ENCODE data around the gene GART.
"Not testable (repeated sequence)": the region's sequence is repeated elsewhere in the genome, so short reads cannot be mapped to it uniquely, and the experiment has no call there.

The GART gene

DNA sequence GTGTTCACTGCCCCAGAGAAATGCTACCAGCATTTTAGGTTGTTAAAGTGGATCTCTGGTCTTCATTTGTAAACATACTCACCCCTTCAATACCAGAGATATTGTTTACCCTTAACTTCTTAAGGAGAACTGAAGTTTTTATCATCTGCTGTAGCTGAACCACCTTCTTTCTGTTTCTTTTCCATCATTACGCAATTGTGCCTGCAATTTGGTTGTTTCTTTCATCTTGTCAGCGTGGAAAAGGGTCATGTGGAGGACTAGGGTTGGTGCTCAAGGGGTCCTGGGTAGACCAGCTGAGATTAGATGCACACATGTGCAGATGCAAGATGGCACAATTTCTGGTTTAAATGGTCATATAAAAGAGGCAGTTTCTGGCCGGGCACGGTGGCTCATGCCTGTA, 23.0 kb downstream of the GART start:
- DNase-seq (ENCODE audit: low read depth, low spot score): no peak

DNA sequence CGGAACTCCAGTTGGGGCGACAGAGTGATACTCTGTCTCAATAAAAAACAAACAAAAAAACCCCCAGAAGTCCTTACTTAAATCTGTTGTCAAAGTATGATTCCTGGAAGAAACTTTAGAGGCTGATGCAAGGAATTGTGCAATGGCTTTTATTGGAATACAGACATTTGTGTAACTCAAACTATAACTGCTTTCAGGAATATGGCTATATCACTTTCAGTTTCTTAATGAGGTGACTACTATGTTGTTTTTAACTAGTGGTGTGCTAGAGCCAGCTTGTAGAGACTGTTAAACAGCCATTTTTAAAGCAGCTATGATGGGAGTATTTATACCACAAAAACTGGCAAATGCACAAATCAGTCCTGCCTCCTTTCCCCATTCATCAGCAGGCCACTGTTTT, 27.7 kb downstream of the GART start:
- DNase-seq (ENCODE audit: low read depth, low spot score): no peak

GRCh38 chr21:33512481-33512880, 29.4 kb downstream of the GART start:
- DNase-seq (ENCODE audit: low read depth, low spot score): no peak

- DNase-seq (ENCODE audit: low read depth, low spot score): no peak
These were observed 30.3 kb downstream of the GART start for GRCh38 chr21:33511639-33512038.

DNA sequence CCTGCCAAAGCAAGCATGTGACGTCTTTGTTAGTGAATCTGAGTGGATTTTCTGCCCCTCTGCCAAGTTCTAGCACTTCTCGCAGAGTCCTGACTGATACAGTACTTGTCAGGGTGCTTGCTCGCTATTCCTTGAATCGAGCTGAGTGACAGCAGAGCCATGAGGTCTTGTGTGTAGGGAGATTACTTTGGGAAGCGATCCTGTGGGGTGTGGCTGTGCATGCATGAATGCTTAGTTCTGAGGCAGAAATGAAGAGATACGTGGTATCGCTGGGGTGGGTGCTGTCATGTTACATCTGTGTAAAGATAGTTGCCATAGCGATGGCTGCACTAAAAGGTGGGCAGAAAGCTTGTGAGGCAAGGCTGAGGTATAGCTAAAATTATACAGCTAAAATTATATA, 31.1 kb downstream of the GART start:
- no peak for DNase-seq (ENCODE audit: low read depth, low spot score)

DNA sequence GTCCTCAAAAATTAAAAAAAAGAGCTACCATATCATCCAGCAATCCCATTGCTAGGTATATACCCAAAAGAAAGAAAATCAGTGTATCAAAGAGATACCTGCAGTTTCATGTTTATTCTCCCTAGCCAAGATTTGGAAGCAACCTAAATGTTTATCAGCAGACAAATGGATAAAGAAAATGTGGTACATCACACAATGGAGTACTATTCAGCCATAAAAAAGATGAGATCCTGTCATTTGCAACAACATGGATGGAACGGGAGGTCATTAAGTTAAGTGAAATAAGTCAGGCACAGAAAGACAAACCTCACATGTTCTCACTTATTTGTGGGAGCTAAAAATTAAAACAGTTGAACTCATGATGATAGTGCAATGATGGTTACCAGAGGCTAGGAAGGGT, 34.9 kb downstream of the GART start:
- not testable (repeated sequence) for DNase-seq (ENCODE audit: low read depth, low spot score)

DNA sequence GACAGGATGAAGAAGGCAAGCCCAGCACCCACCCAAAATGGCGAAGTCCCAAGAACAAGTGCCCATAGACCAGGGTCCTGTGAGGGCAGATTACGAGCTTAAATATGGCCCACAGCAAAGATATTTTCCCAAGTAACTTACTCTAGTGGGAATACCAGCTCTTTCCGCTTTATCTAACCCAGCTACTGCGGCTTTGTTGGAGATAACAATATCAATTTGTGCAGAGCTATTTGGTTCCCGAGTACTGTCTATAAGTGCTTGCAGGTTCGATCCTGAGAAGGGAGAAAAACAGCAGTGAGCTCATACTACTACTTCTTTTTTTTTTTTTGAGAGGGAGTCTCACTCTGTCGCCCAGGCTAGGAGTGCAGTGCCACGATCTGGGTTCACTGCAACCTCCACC, 36.1 kb downstream of the GART start:
- DNase-seq (ENCODE audit: low read depth, low spot score): no peak

GRCh38 chr21:33496345-33496744, 45.6 kb downstream of the GART start:
- DNase-seq (ENCODE audit: low read depth, low spot score): no peak

GRCh38 chr21:33495743-33496142, 46.2 kb downstream of the GART start:
- DNase-seq (ENCODE audit: low read depth, low spot score): no peak

DNA sequence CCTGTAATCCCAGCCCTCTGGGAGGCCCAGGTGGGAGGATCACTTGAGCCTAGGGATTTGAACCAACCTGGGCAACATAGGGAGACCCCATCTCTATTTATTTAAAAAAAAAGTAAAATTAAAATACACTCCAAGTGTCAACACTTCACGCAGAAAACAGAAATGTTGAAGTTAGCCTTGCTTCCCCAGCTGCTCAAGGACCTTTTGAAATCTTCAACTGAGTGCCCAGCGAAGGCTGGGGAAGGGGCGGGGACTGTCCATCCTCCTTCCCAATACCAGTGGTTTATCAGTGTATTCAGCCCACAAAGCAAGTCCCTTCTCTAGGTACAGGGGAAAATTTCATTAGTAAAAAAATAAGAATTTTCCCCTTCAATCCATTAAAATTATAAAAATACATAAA, 48.2 kb downstream of the GART start:
- DNase-seq (ENCODE audit: low read depth, low spot score): no peak

DNA sequence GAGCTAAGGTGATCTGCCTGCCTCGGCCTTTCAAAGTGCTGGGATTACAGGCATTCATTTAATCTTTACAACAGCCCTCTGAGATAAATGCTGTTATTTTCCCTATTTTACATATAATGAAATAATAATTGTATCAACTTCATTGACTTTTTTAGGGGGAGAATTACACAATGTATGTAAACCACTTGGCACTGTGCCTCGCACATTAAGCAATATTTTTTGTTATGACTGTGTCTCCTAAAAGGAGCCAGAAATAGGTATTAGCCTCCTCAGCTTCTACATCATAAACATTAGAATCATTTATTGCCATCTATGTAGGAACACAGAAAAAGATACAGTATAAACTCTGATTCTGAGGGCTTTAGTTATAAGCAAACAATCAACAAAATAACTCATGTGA, 49.3 kb downstream of the GART start:
- no peak for DNase-seq (ENCODE audit: low read depth, low spot score)

- DNase-seq (ENCODE audit: low read depth, low spot score): peak; percentile 88
These were observed 50.4 kb downstream of the GART start, which contains the start of gene DNAJC28 for GRCh38 chr21:33491373-33492102. TSS of gene DNAJC28 (minus strand) at chr21:33491716. CDS start at chr21:33489393, 2,323 bp downstream.

DNA sequence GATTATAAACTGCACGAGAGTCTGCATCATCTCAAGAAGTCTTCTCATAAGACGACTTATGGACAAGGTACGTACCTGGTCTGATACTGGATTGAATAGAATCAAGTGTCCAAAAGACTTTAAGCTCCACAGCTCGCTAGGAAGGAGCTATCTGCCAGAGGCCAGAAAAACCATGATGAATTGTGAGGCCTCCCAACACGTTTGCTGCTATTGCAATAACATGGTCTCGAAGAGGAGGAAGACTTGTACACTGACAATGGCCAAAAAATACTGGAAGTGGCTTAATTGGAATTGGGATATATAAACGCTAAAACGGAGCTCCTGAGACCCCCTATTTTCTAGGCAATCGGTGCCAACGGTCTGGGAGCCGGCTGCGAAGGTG, 50.9 kb downstream of the GART start:
- DNase-seq (ENCODE audit: low read depth, low spot score): no peak

DNA sequence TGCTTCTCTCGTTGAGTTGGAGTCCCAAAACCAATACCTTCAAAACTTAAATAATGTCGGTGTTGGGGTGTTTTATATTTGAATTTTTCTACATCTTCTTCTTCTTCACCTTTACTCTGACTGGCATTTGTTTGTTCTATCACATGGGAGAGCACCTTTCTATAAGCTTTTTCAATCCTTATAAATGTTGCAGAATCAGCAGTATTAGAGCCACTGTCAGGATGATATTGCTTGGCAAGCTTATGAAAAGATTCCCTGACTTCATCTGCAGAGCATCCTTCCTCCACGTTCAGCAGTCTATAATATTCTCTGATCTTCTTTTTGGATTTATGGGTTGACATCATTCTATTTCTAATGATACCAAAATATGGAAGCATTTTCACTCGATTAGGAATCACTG, 53.0 kb downstream of the GART start:
- no peak for DNase-seq (ENCODE audit: low read depth, low spot score)

- no peak for DNase-seq (ENCODE audit: low read depth, low spot score)
These were observed 53.9 kb downstream of the GART start for GRCh38 chr21:33487996-33488395.

- no peak for DNase-seq (ENCODE audit: low read depth, low spot score)
These were observed 60.5 kb downstream of the GART start for GRCh38 chr21:33481314-33481943.

GRCh38 chr21:33480481-33481103, 61.3 kb downstream of the GART start:
- DNase-seq (ENCODE audit: low read depth, low spot score): no peak

DNA sequence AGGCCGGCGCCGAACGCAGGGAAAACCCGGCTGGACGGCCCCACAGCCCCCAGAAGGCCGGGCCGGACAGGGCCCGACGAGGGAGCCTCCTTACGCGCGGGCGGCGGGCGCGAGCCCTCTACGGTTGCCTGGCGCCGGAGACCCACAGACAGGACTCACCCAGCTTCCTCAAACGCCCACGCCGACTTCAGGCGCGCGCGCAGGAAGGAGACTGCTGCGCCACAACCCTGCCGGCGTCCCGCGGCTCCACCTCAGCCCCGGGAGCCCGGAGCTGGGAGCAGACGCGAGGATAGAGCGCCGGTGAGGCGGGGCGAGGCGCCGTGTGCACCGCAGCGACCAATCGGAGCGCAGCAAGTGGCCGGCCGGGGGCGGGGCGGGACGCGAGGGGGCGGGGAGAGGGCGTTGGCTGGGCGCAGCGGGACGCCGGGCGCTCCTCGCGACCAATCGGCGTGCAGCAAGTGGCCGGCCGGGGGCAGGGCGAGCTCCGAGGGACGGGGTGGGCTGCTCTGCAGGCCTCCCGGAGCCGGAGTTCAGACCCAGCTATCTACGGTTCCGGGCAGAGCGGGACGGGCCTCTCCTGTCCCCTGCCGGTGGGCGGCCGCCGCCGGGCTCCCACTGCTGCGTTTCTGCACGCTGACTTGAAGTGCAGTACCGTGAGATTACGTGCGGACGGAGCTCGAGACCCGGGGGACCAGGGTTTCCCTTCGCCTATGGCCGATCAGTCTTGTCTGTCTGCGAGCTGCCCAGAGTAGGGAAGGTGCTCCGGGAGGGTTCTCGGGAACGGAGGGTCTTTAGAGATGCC, 62.0 kb downstream of the GART start, which contains the start of gene TMEM50B:
Gene TMEM50B, minus strand, starts transcription at position 296 of the 802 bp plus-strand sequence. CDS start 11,089 bp downstream, outside the sequence.
- DNase-seq (ENCODE audit: low read depth, low spot score): peak; percentile 82

DNA sequence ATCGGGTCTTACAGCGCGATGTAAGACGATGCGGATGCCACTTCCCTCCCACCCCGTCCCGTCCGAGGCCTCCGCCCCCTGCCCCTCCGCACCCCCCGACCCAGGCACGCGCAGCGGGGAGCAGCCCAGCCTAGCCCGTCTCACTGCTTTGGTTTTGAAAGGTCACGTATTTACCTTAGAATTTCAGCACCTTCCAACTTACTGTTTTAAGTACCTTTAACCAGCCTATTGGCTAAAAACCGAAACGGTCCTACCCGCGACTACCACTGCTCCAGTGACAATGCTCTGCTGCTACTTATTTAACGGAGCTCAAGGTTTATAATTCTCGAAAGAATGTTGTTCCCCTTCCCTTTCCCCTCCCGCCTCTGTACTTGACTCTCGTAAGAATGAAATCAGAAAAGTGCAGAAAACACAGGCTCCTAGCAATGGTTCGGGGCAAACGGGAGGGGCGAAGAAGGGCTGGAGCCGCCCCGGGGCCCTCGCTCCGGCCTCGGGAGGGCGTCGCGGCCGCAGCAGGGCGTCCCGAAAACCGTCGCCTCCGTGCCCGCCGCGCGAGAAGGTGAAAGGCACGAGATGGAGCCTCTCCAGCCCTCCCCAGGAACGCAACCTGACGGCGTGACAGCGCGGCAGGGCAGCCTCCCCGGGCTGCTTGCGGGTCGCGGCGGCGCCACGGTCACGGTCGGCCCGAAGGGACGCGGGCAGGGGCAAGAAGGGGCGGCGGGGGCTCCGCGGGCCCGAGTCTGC, 62.8 kb downstream of the GART start:
- DNase-seq (ENCODE audit: low read depth, low spot score): no peak

DNA sequence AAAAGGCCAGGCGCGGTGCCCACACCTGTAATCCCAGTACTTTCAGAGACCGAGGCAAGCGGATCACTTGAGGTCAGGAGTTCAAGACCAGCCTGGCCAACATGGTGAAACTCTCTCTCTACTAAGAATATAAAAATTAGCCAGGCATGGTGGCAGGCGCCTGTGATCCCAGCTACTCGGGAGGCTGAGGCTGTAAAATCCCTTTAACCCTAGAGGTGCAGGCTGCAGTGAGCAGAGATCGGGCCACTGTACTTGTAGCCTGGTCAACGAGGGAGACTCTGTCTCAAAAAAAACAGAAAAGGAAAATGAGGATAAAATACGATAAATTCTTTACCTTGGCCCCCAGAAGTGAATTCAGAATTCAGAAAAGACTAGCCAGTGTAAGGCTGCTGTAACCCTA, 63.7 kb downstream of the GART start:
- no peak for DNase-seq (ENCODE audit: low read depth, low spot score)

GRCh38 chr21:33477066-33477465, 64.9 kb downstream of the GART start:
- DNase-seq (ENCODE audit: low read depth, low spot score): no peak

Data from smooth muscle cell of the brain vasculature (primary cell).